Left renal cortex interstitium (tissue), 4 donors: Measurements from ENCODE around the gene SPATC1L. TPM values are rescaled to one million over a fixed set of nuclear protein-coding genes. Genes with fewer than 3 reads are reported as not detected.
A peak's percentile ranks its signal among the peaks of the same experiment; 100 is the strongest.
"Not testable (repeated sequence)": the region's sequence is repeated elsewhere in the genome, so short reads cannot be mapped to it uniquely, and the experiment has no call there.

Experiments used
- DNase-seq, 4 donors: peaks; one replicate each; pipeline ENCODE4 v3.0.0-alpha.2; 2013; ENCODE audit warnings: low read depth in 4 of 4, low spot score in 2 of 4, missing footprints in 1 of 4
- polyA plus RNA-seq, 4 donors: library from polyadenylated mRNA; unstranded; fragments of 120-200 nt; gene quantifications; one replicate each; pipeline ENCODE4 v1.2.1, GENCODE V29; 2013; ENCODE audit not compliant: insufficient read length in 4 of 4

The SPATC1L gene
- polyA plus RNA-seq: 10 to 100 TPM in 2 of 4 donors, 1 to 10 TPM in 2; 6.5 to 18.8 (median 13.6) TPM

DNA sequence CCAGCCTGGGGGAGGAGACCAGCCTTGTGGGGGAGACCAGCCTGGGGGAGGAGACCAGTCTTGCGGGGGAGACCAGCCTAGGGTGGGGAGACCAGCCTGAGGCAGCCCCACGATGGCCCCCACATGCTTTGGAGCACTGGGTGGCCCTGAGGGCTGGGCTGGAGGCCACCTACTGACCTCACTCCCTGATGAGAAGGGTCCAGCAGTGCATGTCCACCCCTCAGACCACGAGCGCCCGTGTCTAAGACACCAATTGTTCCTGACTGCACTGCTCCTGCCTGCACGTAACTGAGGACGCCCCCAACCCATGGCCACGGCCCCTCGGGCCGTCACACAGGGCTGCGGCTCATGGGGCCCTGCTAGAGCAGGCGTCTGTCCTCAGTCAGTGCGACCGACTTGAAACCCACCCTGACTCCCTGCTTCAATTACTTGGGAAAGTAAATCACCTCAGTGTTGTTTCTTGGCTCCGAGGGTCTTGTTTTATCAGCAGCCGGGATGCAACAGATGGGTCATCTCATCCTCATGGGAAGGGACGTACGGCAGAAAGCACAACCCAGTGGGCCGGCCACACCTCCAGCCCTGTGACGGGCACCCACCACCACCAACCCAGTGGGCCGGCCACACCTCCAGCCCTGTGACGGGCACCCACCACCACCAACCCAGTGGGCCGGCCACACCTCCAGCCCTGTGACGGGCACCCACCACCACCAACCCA, at the start of gene SPATC1L:
Gene SPATC1L, minus strand, starts transcription at position 550 of the 715 bp plus-strand sequence. CDS start 1,643 bp downstream, outside the sequence.
- peak in 3 of 4 donors; percentile 74 to 89 (median 82) for DNase-seq

DNA sequence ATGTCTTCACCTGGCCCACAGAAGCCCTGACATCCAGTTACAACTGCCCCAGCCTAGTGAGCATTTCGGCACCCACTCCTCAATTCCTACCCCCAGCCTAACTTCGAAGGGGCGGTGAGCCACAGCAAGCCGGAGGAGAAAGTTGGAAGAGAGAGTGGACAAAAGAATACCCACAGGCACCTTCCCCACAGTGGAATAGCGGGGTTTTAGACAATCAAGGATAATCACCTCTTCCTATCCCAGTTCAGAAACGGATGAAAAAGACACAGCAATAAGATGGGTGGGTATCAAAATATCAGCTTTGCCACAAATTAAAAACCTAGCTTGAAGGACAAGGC, 45.6 kb upstream of the SPATC1L start:
- no peak for DNase-seq

DNA sequence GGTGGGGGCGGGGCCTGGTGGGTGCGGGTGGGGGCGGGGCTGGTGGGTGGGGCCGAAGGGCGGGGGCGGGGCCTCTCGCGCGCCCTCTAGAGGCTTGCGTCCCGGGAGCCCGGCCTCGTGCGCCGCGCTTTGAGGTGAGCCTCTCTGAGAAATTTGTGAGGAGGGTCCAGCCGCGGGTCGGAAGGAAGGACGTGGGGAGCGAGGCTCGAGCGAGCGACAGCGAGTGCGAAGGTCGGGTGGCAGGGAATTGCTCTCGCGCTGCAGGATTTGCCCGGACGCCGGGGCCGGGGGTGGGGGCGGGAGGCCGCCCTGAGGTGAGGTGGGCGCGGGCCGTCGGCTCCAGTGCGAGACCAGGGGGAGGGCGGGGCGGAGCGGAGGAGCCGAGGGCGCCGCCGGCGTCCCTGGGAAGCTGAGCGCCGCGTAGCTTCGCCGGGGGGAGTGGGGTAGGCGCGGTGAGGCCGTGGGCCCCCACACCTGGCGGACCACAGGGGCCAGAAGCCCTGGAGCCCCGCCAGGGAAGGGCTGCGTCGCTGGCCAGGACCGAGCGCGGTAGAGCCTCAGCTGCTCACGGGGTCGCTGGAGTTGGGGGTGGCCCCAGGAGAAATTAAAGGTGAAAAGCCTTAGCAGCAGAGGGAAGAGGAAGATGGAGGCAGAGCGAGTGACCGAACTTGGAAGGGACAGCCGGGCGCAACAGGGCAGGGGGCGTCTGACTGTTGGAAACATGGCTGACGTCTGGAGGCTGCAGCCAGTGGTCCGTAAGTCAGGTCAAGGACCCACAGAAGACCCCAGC, 45.1 kb upstream of the SPATC1L start:
- DNase-seq: peak in 3 of 4 donors; percentile 31 to 39 (median 33)

DNA sequence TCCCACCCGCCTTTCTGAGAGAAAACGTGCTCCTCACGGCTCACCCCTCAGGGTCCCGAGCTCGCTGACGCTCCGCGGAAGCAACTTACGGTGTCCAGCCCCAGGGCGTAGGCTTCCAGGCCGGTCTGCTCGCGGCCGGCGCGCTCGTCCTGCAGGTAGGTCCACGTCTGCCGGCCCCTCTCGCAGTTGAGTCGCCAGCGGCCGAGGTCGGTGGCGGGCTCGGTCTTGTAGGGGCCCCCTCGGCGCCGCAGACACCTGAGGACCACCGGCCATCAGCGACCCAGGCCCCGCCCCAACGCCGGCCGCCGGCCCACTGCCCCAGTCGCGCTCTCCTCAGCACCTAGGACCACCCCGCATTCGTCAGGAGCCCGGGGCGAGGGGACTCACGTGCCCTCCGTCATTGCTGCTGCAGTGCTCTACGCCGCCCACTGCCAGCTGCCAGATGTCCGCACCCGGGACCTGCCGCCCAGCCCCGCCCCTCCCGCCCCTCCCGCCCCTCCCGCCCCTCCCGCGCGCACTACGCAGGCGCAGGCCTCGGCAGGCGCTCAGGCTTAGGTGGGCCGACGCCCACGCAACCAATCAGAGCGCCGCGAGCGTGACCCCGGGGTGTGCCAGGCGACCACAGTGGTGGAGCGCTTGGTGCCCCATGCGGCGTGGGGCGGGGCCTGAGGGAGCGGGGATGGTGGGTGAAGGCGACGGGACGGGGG, 44.2 kb upstream of the SPATC1L start, which contains the start of gene LSS:
Gene LSS, minus strand, starts transcription at position 430 of the 707 bp plus-strand sequence. Its CDS starts 29 bp downstream, at position 401.
- peak; percentile 63 to 92 (median 86) for DNase-seq

DNA sequence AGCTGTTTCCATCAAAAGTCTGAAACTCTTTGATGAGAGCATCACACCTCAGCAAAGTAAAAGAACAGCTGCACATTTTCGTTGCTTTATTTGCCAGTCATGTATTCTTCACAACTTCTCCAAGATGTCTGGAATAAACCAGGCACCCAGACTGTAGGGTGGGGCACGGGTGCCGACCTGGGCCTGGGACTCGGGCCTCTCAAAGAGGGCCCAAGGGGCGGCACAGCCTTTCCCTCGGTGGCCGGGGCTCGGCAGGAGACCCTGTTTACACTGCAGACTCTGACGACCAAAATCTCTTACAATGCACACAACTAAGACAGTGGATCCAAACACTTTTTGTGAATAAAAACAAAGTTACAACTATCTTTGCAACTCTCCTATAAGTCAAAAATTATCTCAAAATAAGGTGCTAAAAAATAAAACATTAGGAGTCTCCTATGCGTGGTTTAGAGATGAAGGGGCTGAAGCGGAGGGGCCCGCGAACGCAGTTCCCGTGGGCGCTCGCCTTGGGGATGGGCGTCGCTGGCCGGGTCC, 43.6 kb upstream of the SPATC1L start:
- no peak for DNase-seq

DNA sequence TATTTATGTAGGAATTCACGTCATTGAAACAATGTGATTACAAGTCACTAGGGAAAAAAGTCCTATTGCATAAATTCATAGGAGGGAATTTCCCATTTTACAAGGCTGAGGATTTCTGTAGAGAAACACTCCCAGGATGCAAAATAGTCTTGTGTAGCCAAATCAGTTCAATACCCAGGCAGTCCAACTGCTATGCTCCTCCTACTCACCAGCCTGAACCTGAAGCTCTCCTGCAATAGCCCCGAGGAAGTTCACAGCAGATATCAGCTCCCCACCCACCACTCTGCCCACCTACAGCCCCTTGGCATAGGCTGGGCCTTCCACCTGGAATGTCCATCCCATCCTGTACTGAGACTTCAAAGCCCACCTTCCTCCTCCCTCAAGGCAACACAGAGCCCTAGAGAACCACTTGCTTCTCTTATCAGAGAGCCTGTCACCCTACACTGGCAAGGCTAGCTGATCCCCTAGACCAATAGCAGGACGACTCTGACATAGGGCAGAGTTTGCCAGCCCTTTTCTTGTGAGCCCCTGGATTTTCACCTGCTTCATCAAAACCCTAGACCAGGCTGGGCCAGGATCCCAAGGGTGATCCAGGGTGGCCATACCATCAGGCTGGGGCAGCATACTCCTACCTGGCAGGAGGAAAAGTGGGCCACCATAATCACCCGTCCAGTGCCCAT, 42.8 kb upstream of the SPATC1L start:
- DNase-seq: no peak

DNA sequence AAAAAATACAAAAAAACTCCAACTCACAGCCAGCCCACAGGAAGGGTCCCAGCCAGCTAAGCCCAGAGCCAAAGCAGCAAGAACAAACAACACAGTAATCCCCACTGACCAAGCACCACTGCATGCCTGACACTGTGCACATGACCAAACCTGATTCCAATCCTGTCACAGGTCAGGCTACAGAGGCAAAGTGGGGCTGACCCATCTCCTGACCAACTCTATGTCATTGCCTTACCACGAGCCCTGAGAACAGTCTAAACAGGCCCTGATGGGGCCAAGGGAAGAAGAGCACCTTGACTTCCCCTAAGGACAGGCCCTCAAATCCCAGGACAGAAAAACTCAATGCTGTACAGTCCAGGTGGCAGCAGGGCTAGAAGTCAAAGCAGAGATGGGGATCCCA, 41.9 kb upstream of the SPATC1L start:
- DNase-seq: no peak

DNA sequence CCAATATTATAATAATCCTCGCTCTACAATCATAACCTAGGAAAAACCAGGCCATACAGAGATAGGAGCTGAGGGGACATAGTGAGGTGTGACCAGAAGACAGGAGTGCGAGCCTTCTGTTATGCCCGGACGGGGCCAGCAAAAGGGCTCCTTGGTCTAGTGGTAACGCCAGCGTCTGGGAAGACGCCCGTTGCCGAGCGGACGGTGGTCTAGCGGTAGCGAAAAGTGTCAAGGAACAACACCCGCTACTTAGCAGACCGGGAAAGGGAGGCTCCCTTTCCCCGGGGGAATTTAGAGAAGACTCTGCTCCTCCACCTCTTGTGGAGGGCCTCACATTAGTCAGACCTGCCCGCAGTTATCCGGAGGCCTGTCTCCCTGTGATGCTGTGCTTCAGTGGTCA, 39.4 kb upstream of the SPATC1L start:
- DNase-seq: not testable (repeated sequence)

DNA sequence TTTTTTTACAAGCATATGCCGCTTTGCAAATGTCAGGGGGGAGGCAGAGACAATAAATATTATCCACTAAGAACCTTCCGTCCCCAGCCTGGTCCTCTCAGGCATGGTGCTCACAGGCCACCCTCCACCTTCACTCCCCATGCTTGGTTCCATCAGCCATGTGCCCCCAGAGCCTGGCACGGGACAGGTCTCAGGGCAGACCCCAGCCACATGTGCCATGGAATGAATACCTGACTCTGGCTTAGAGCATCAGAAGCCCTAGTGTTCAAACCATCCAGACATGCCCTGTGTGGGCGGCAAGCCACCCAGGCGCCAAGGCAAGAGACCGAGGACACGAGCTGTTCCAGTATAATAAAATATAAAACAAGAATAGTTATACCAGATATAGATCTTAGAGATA, 39.0 kb upstream of the SPATC1L start:
- DNase-seq: no peak

DNA sequence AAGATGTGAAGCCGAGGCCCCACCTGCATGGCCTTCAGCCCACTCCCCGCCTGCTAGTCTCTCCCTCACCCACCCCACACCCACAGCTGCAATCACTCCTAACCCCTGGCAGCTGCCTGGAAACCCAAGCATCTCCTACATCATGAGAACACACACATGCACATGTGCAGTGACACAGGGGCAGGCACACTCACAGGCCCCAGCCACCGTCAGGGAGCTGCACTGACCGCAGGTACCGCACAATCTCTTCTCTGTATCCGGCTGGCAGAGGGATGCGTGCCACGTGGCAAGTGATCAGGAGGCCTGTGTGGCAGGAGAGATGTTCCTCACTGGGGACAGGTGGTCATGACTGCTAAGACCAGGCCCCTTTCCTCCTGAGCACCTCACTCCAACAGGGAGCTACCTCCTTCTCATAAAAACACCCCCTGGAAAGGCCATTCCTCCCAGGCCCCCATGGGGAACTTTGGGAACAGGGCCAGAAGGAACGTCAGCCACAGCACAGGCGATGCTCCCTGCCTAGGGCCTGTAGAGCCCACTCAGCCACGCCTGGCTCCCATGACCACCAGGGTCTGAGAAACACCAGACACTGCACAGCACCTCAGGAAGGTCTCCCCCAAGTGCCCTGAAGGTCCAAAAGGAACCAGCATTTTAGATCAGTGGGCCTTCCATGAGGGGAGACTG, 38.3 kb upstream of the SPATC1L start:
- DNase-seq: no peak

DNA sequence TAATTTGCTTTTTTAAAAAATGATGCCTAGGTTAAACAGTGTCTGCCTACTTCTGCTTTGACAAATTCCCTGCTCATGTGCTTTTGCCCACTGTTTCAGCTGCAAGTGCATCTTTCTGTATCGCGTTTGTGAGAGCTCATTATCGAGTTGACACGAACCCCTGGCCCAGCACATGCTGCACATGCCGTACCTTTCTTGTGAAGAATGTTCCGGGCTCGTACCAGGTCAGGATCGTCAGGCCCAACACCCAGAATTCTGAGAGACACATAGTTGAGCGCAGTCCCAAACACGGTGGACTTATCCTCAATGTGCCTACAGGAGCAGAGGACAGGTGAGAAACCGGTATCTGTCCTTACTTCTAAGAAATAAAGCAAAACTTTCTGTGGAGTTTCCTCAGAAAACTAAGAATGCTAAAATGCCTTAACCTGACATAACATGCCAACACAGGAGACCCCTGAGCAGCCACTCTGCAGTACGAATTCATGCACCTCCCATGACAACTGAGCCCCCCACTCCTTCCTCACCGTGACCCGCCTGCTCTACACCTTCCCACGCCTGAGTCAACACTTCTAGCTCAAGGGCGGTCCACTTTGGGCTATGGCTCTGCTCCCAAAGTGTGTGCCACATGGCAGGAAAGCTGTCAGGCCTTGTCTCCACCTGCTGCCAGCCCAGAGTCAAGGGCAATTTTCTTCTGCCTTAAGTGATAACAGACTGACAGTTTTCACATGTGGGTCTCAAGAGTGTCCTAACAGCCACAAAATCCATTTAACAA, 37.6 kb upstream of the SPATC1L start:
- no peak for DNase-seq

DNA sequence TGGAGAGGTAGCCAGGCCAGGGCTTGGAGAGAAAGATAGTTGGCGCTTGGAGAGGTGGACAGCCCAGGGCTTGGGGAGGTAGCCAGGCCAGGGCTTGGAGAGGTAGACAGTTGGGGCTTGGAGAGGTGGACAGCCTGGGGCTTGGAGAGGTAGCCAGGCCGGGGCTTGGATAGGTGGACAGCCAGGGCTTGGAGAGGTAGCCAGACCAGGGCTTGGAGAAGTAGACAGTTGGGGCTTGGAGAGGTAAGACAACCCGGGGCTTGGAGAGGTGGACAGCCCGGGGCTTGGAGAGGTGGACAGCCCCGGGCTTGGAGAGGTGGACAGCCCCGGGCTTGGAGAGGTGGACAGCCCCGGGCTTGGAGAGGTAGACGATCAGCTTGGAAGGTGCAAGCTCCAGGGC, 36.6 kb upstream of the SPATC1L start:
- no peak for DNase-seq

DNA sequence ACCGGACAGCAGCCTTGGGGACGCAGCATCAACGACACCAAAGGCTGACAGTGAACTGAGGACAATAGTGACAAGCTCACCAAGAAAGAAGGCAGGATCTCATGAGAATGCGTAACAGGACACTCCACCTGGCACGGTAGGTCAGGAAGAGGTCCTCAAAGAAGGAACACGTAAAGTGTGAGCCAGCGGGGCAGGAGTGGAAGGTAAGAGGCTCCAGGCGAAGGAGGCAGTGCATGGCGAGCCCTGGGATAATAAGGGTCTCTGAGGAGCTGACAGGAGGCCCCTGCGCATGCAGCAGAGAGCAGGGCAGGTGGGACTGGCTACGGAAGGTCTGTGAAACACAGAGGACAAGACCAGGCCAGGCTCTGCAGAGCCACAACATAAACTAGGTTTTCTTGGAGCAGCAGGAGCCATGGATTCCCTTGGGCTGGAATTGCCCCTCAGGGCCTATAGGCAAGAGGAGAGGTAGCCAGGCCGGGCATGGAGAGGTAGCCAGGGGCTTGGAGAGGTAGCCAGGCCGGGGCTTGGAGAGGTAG, 36.1 kb upstream of the SPATC1L start:
- no peak for DNase-seq

DNA sequence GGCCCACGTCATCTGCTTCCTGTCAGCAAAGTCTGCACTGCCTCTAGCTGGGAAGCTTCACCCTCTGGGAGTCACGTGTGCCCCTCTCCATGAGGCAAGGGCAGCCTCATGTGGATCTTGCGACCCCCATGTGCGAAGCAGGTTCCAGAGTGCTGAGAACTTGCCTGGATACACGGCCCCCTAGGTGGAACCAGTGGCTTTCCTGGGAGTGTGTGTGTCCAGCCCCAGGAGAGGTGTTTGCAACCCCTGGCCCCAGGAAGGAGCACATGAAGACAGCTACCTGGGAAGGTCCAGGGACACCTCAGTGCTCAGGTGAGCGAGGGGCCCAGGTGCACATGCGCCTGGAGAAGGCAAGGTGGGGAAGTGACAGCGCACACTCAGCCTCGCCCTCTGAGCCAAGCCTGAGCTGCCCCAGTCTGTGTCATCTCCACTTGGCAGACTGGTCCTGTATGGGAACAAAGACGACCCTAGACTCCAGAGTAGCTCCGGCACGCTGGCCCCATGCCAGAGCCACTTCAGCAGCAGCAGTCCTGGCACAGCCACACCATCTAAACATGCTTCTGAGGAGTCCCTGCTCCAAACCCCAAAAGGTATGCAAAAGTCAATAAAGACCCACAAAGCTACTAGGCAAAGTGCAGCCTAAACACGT, 35.5 kb upstream of the SPATC1L start:
- DNase-seq: no peak

DNA sequence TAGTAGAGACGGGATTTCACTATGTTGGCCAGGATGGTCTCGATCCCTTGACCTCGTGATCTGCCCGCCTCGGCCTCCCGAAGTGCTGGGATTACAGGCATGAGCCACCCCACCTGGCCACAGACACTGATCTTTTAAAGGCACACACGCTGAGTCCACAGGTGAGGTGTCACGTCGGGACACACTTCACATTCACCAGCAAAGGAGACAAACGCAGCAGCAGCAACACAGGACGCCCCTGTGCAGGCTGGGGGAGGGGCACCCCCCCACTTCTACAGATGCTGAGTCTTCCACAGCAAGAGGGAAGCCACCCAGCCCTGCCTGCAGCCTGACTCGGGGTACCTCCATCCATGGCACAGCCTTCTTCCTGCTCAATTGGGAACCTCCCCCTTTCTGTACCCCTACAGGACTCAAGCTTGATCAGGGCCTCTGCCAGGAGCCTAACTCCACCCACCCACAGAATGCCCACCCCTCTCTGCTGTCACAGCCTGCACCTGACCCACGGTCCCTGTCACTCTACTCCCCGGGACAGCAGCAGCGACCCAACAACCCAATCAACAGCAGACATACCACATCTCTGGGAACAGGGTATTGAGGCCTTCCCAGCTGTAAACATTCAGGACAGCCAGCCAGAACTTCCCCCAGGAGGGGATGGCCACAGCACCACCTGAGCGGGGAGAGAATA, 34.8 kb upstream of the SPATC1L start:
- no peak for DNase-seq

DNA sequence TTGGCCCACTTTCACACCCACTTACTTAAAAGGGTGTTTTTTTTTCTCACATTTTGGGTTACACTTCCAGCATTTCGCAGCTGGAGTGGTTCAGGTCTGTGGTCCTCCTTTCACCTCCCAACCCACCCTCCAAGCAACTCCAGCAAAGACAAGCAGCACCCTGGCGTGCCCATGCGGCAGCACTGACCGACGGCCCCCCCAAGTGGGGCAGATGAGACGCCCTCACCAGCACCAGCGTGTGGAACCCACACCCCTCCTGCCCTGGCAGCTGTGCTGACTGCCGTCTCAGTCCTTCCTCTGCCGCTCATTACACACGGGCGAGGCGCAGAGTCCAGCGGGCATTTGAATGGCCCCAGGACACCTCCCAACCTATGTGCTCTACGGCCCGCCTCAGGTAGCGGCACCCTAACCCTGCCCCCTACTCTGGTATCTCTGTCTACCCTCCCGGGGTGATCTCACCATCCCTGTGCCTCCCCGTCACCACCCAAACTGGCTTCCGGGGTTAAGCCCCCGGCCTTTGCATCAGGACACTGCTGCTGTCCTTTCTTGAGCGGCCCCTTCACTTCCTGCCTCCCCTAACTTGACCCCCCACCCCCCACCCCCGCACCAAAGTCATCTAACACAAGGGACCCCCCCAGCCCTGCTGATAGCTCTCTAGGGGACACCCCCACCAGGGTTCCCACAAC, 33.4 kb upstream of the SPATC1L start:
- DNase-seq: no peak

DNA sequence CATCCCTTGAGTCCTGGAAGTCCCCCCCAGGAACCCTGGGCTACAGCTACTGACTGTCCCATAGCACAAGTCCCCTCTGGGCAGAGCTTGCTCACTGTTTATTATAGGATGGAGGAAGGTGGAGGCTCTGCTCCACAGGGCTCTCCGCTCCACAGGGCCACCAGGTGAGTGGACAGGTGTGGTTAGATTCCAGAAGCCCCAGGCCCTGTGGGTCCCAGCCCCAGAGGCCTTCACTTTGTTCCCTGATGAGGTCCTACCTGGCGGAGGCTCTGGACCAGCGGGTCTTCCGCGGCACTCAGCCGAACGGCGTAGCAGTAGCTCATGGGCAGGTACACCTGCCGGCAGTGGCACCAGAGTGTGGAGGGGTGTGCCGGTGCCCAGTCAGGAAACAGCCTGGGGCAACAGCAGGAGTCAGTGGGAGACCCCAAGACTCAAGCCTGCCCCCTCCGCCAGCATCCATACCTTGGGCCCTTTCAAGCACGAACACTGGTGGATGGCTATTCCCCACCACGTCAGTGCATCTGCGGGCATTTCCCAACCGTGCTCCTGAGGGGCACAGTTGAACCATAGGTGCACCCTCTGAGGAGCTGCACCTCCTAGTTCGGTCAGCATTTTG, 32.0 kb upstream of the SPATC1L start:
- no peak for DNase-seq
